Astrocyte (in vitro differentiated cells and primary cell): ENCODE results near the gene PPP2R5D.

Source experiments
- CTCF ChIP-seq: IDR thresholded peaks from 2 replicates; pipeline ENCODE4 v1.5.1; 2011; ENCODE audit warnings: low read depth, mild to moderate bottlenecking, inconsistent platforms, low read length, moderate library complexity; ENCODE audit not compliant: insufficient read depth
- EZH2 ChIP-seq: IDR thresholded peaks from 2 replicates; pipeline ENCODE4 v1.6.1; 2012; ENCODE audit warnings: mild to moderate bottlenecking, low read length, inconsistent platforms; ENCODE audit not compliant: insufficient read depth

- TF ChIP-seq CTCF (no peak), EZH2 (no peak)
Observed at GRCh38 chr6:43045371-43045930, 61.1 kb downstream of the PPP2R5D start.
